AG04450 (cell line): ENCODE results near the gene PSD. TPM values are rescaled to one million over a fixed set of nuclear protein-coding genes. Genes with fewer than 3 reads are reported as not detected.

Experiments
- CTCF ChIA-PET: fragments of 300-600, 350-600 bp; formaldehyde crosslinking; extraction: SDS; loops from one replicate; lab custom pipeline; 2022; ENCODE audit warnings: antibody characterized with exemption, inconsistent platforms; lab: Charles Lee
- POLR2A ChIA-PET: fragments of 350-600 bp; formaldehyde crosslinking; extraction: SDS; loops from one replicate; lab custom pipeline; 2021; ENCODE audit warnings: antibody characterized with exemption, inconsistent platforms; lab: Yijun Ruan, JAX
- DNase-seq: peaks from one replicate; pipeline ENCODE4 v3.0.0-alpha.2; 2011; ENCODE audit warnings: low read depth, low spot score
- H3K27ac ChIP-seq: one replicate; pipeline ENCODE4 v1.5.1; 2012; ENCODE audit warnings: low read depth, low read length, control low read depth
- H3K27me3 ChIP-seq: one replicate; pipeline ENCODE4 v1.6.0; 2012; ENCODE audit warnings: low read length; ENCODE audit not compliant: control insufficient read depth, insufficient read depth
- H3K4me3 ChIP-seq: 2 replicates; pipeline ENCODE4 v1.5.1; 2011; ENCODE audit warnings: mild to moderate bottlenecking, low read depth, low read length, control low read depth
- H3K9me3 ChIP-seq: 2 replicates; pipeline ENCODE4 v1.5.1; 2012; ENCODE audit warnings: low read length; ENCODE audit not compliant: control insufficient read depth, insufficient read depth
- CTCF ChIP-seq: IDR thresholded peaks from 2 replicates; pipeline ENCODE4 v1.5.1; 2011; ENCODE audit warnings: low read depth, low read length, control low read depth, inconsistent platforms
- polyA plus RNA-seq: library from polyadenylated mRNA; depleted of rRNA; stranded (reverse); fragments of >200 nt; gene quantifications from 2 replicates; pipeline ENCODE4 v1.2.3, GENCODE V29; 2011

Gene PSD
- polyA plus RNA-seq, 1 experiment, result 5.5 TPM

GRCh38 chr10:102413053-102413705 is 5.4 kb downstream of the PSD start:
- CTCF ChIA-PET, result interaction anchor here (1.3 to 1.4 kb wide), 2 partner anchors 14 to 244 kb away, joined by 3 to 4 read pairs; no protein-coding TSS in a partner anchor

GRCh38 chr10:102412293-102412692 is 6.3 kb downstream of the PSD start:
- no peak overlapping the region for H3K4me3 ChIP-seq
- no peaks in the 10 kb centered on the region; the same call in 1 of the 2 replicates for H3K9me3 ChIP-seq
- TF ChIP-seq CTCF, result no peak
- H3K27ac ChIP-seq, result no peak overlapping the region
- CTCF ChIA-PET, result interaction anchor here (1.4 to 3.3 kb wide), 2 partner anchors 12 to 243 kb away, joined by 3 to 20 read pairs; no protein-coding TSS in a partner anchor
- H3K27me3 ChIP-seq, result peaks cover 55% of the 10 kb centered on the region
- POLR2A ChIA-PET, result no interaction called here
- DNase-seq, result no peak

More at GRCh38 chr10:102413053-102413705, 5.4 kb downstream of the PSD start:
- no peak for TF ChIP-seq CTCF
- Histone ChIP-seq H3K4me3 (no peak overlapping the region), H3K27ac (no peak overlapping the region), H3K9me3 (no peaks in the 10 kb centered on the region; the same call in 1 of the 2 replicates), H3K27me3 (peaks cover 57% of the 10 kb centered on the region)
- POLR2A ChIA-PET, result interaction anchor here (0.6 kb wide), 1 partner anchor 170 kb away, joined by 9 read pairs; no protein-coding TSS in a partner anchor
- no peak for DNase-seq

GRCh38 chr10:102411341-102412255 is 7.0 kb downstream of the PSD start:
- Histone ChIP-seq H3K27ac (no peak overlapping the region), H3K4me3 (no peak overlapping the region), H3K9me3 (no peaks in the 10 kb centered on the region; the same call in 1 of the 2 replicates), H3K27me3 (peaks cover 53% of the 10 kb centered on the region)
- no peak for DNase-seq
- no peak for TF ChIP-seq CTCF
- CTCF ChIA-PET, result interaction anchor here (1.4 to 3.3 kb wide), 3 partner anchors 12 to 242 kb away, joined by 3 to 20 read pairs (median 12); no protein-coding TSS in a partner anchor
- POLR2A ChIA-PET, result interaction anchor here (0.6 kb wide), 1 partner anchor 34 kb away, joined by 4 read pairs; no protein-coding TSS in a partner anchor

- no peak for DNase-seq
- ChIA-PET CTCF (interaction anchor here (1.2 to 3.3 kb wide), 3 partner anchors 11 to 17 kb away, joined by 5 to 20 read pairs (median 12); no protein-coding TSS in a partner anchor), POLR2A (interaction anchor here (0.6 kb wide), 1 partner anchor 35 kb away, joined by 4 read pairs; no protein-coding TSS in a partner anchor)
- Histone ChIP-seq H3K9me3 (no peaks in the 10 kb centered on the region; the same call in 1 of the 2 replicates), H3K27ac (peak overlapping the region; percentile 47), H3K4me3 (peak overlapping the region; percentile 59), H3K27me3 (peaks cover 45% of the 10 kb centered on the region)
- no peak for TF ChIP-seq CTCF
Measured at GRCh38 chr10:102410429-102411073, 8.0 kb downstream of the PSD start.
